GM18907 (cell line): Measurements from ENCODE around the gene SOX2.
"Not testable (repeated sequence)": the region's sequence is repeated elsewhere in the genome, so short reads cannot be mapped to it uniquely, and the experiment has no call there.

Experiments used
- ATAC-seq: cut with Tn5 transposase; IDR thresholded peaks from one replicate; pipeline ENCODE4 v1.9.1; 2021; ENCODE audit warnings: mild to moderate bottlenecking, moderate library complexity; ENCODE audit not compliant: unreplicated experiment

Gene SOX2

GRCh38 chr3:181753391-181753790 is 41.7 kb downstream of the SOX2 start:
- ATAC-seq = no peak

- no peak for ATAC-seq
These were observed 44.2 kb downstream of the SOX2 start for GRCh38 chr3:181755959-181756358.

GRCh38 chr3:181756645-181757297 is 45.0 kb downstream of the SOX2 start:
- ATAC-seq = no peak

GRCh38 chr3:181757694-181758306 is 46.1 kb downstream of the SOX2 start:
- no peak for ATAC-seq

GRCh38 chr3:181761906-181762305 is 50.2 kb downstream of the SOX2 start:
- no peak for ATAC-seq

- not testable (repeated sequence) for ATAC-seq
These were observed 52.3 kb downstream of the SOX2 start for GRCh38 chr3:181764033-181764432.
